Activated naive CD4-positive, alpha-beta T cell treated with anti-CD3 and anti-CD28 coated beads, Interleukin-2, amount 50 U/mL, for 24 hours (primary cell): ENCODE measurements around the gene PCDH15.

Experiments used
- H3K27ac Mint-ChIP-seq: one replicate; pipeline ENCODE4 v1.8.0; 2021; ENCODE audit warnings: mild to moderate bottlenecking, mixed read lengths
- H3K27me3 Mint-ChIP-seq: one replicate; pipeline ENCODE4 v1.8.0; 2021; ENCODE audit warnings: mixed read lengths
- H3K36me3 Mint-ChIP-seq: one replicate; pipeline ENCODE4 v1.8.0; 2021; ENCODE audit warnings: mixed read lengths
- H3K4me1 Mint-ChIP-seq: one replicate; pipeline ENCODE4 v1.8.0; 2021; ENCODE audit warnings: mixed read lengths
- H3K4me3 Mint-ChIP-seq: one replicate; pipeline ENCODE4 v1.8.0; 2021; ENCODE audit warnings: mild to moderate bottlenecking, mixed read lengths
- H3K9me3 Mint-ChIP-seq: one replicate; pipeline ENCODE4 v1.8.0; 2021; ENCODE audit warnings: mixed read lengths

PCDH15 gene

DNA sequence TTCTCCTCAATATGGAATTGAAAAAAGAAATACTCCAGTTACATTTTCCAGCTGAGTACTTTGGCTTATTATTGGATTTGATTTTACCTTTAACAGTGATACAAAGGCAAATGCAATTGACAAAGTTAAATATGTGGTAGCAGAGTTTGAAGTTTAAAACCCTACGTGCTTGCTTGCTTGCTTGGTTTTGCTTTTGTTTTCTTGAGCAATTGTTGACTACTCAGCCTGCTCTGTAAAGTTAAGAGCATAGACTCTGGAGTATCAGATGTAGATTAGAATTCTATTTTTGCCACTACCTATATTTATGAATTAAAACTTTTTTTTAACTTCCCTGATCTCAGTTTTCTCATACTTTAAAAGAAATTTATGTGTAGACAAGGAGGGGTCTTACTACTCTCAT, 51.4 kb downstream of the PCDH15 start:
- no peak overlapping the region for H3K4me3 Mint-ChIP-seq
- no peak overlapping the region for H3K27ac Mint-ChIP-seq
- no peaks in the 10 kb centered on the region for H3K4me1 Mint-ChIP-seq
- no peaks in the 10 kb centered on the region for H3K36me3 Mint-ChIP-seq
- H3K27me3 Mint-ChIP-seq, result no peaks in the 10 kb centered on the region
- peaks cover 9% of the 10 kb centered on the region for H3K9me3 Mint-ChIP-seq

DNA sequence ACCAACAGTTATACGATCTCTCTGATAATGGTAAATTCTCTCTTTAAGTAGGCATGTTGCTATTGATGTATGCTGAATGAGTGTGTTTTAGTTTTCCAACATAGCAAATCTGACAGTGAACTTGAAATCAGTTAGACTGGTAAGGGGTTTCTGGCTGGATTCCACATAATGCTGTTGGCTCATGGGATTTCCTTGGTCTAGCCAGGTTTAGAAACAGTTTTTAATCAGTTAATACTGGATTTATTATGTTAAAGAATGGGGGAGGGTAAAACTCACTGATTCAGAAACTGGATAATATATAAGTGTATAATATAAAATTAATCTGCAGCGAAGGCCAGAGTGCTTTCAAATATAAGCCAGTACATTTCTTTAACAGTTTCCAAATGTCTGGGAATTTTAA, 55.6 kb downstream of the PCDH15 start:
- Mint-ChIP-seq H3K4me3 (no peak overlapping the region), H3K4me1 (no peaks in the 10 kb centered on the region), H3K27ac (no peak overlapping the region), H3K36me3 (no peaks in the 10 kb centered on the region), H3K27me3 (no peaks in the 10 kb centered on the region), H3K9me3 (peaks cover 4% of the 10 kb centered on the region)

DNA sequence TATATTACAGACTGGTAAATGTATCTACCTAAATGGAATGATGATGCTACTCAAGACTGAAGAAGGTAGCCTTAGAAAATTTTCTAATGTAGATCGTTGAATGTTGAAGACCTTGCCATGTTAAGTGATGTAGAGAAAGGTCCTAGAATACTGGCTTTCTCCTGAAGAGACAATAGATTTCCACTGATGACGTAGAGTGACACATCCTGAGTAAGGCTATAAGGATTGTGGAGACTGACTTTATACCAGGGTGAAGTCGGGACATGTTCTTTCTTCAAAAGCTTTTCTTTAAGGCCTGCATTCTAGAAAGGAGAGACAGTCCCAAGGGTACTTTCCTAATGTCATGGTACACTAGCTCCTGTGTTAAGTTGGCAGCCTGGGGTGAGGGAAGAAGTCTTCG, 58.6 kb downstream of the PCDH15 start:
- peaks cover 4% of the 10 kb centered on the region for H3K9me3 Mint-ChIP-seq
- H3K36me3 Mint-ChIP-seq, result no peaks in the 10 kb centered on the region
- H3K27me3 Mint-ChIP-seq, result no peaks in the 10 kb centered on the region
- no peaks in the 10 kb centered on the region for H3K4me1 Mint-ChIP-seq
- no peak overlapping the region for H3K4me3 Mint-ChIP-seq
- H3K27ac Mint-ChIP-seq, result no peak overlapping the region

DNA sequence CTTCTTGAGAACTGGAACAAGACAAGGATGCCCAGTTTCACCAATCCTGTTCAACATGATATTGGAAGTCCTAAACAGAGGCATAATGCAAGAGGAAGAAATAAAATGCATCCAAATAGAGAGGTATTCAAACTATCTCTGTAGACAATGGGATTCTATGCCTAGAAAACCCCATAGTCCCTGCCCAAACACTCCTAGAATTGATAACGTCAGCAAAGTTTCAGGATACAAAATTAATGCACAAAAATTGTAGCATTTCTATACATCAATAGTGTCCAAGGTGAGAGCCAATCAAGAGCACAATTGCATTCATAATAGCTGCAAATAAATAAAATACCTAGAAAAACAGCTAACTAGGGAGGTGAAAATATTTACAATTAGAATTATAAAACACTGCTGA, 72.5 kb downstream of the PCDH15 start:
- no peaks in the 10 kb centered on the region for H3K36me3 Mint-ChIP-seq
- H3K4me1 Mint-ChIP-seq, result no peaks in the 10 kb centered on the region
- no peak overlapping the region for H3K27ac Mint-ChIP-seq
- no peak overlapping the region for H3K4me3 Mint-ChIP-seq
- H3K9me3 Mint-ChIP-seq, result peaks cover 7% of the 10 kb centered on the region
- H3K27me3 Mint-ChIP-seq, result no peaks in the 10 kb centered on the region

DNA sequence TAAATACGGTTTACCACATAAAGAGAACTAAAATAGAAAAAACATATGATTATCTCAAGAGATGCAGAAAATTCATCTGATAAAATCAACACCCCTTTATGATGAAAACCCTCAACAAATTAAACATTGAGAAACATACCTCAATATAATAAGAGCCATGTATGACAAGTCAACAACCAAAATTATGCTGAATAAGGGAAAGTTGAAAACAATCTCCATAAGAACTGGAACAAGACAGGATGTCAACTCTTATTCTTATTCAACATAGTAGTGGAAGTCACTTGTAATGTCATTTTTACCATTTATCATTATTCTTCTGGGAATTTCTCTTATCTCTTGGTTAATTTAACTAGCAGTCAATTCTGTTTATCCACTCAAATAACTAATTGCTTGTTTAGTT, 79.0 kb downstream of the PCDH15 start:
- H3K4me1 Mint-ChIP-seq, result no peaks in the 10 kb centered on the region
- no peak overlapping the region for H3K27ac Mint-ChIP-seq
- peaks cover 6% of the 10 kb centered on the region for H3K9me3 Mint-ChIP-seq
- H3K36me3 Mint-ChIP-seq, result no peaks in the 10 kb centered on the region
- no peak overlapping the region for H3K4me3 Mint-ChIP-seq
- no peaks in the 10 kb centered on the region for H3K27me3 Mint-ChIP-seq

DNA sequence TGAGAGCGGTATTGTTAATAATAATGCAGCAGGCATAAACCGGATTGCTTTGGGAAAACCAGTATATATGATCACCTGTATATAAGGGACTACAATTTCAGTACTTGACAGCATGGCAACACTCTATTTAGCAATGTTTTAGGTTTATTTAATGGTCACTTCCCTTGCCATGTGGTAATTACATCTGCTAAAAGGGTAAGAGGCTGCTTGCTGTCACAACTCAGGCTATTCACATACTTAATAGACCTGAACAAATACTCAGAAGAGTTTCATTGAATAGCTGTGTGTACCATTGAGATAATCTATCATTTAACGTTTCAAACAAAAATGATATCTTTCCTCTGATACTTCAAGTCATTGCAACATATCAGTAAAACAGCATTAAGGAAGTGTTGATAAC, 90.1 kb downstream of the PCDH15 start:
- H3K9me3 Mint-ChIP-seq, result no peaks in the 10 kb centered on the region
- H3K4me3 Mint-ChIP-seq, result no peak overlapping the region

DNA sequence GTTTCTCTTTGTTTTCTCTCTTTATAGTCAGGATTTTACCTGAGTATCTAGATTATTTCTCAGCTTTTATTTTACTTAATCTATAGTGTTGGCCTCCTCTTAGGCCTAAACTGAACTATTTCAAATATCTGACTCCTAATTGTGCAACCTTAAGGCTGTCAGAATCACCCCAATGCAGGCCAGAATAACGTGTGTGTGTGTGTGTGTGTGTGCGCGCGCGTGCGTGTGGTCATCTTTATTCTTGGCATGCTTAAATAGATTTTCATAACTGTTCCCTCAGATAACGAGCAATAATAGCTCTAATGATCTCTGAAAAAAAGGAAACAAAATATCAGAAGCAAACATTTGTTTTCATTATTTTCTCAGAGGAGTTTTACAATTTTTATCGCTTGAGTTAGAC, 92.4 kb downstream of the PCDH15 start:
- H3K27me3 Mint-ChIP-seq, result no peaks in the 10 kb centered on the region
- H3K9me3 Mint-ChIP-seq, result no peaks in the 10 kb centered on the region
- H3K27ac Mint-ChIP-seq, result no peak overlapping the region
- H3K36me3 Mint-ChIP-seq, result no peaks in the 10 kb centered on the region
- no peak overlapping the region for H3K4me3 Mint-ChIP-seq
- H3K4me1 Mint-ChIP-seq, result no peaks in the 10 kb centered on the region

More for the DNA sequence above, 90.1 kb downstream of the PCDH15 start:
- Mint-ChIP-seq H3K36me3 (no peaks in the 10 kb centered on the region), H3K27ac (no peak overlapping the region), H3K4me1 (no peaks in the 10 kb centered on the region), H3K27me3 (no peaks in the 10 kb centered on the region)

DNA sequence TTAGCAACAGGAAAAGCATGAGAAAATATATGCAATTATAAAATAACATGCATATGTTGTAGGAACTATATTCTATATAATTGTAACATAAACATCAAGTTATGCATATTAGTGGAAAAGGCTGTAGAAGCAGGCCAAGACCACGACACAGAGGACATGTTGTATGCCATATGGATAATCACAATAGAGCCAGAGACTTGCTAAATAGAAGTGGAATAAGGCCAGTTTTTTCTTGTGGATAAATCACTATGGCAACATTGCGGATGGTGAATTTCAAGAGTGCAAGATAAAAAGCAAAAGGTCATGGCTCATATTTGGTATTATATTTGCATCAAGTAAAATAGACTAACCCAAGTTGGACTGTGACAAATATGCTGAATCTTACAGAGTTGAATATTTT, 93.0 kb downstream of the PCDH15 start:
- no peak overlapping the region for H3K27ac Mint-ChIP-seq
- no peaks in the 10 kb centered on the region for H3K36me3 Mint-ChIP-seq
- no peaks in the 10 kb centered on the region for H3K27me3 Mint-ChIP-seq
- H3K4me1 Mint-ChIP-seq, result no peaks in the 10 kb centered on the region
- no peaks in the 10 kb centered on the region for H3K9me3 Mint-ChIP-seq
- no peak overlapping the region for H3K4me3 Mint-ChIP-seq

DNA sequence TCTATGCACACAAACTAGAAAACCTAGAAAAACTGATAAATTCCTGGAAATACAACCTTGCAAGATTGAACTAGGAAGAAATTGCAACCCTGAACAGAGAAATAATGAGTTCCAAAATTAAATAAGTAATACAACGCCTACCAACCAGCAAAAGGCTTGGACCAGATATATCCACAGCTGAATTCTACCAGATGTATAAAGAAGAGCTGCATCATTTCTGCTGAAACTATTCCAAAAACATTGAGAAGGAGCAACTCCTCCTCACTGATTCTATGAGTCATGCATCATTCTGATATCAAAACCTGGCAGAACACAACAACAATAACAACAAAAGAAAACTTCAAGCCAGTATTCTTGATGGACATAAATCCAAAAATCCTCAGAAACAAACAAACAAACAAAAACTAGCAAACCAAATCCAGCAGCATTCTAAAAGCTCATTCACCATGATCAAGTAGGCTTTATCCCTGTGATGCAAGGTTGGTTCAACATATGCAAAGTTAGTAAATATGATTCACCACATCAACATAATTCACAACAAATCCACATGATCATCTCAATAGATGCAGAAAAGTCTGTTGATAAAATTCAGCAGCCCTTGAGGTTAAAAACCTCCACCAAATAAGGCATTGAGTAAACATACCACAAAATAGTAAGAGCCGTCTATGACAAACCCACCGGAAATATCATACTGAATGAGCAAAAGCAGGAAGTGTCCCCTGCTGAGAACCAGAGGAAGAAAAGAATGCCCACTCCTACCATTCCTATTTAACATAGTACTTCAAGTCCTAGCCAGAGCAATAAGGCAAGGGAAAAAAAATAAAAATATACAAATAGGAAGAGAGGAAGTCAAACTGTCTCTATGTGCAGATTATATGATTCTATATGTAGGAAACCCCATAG, 98.2 kb downstream of the PCDH15 start:
- Mint-ChIP-seq H3K27ac (no peak overlapping the region), H3K27me3 (no peaks in the 10 kb centered on the region), H3K4me3 (no peak overlapping the region), H3K4me1 (no peaks in the 10 kb centered on the region), H3K9me3 (peaks cover 6% of the 10 kb centered on the region), H3K36me3 (no peaks in the 10 kb centered on the region)

DNA sequence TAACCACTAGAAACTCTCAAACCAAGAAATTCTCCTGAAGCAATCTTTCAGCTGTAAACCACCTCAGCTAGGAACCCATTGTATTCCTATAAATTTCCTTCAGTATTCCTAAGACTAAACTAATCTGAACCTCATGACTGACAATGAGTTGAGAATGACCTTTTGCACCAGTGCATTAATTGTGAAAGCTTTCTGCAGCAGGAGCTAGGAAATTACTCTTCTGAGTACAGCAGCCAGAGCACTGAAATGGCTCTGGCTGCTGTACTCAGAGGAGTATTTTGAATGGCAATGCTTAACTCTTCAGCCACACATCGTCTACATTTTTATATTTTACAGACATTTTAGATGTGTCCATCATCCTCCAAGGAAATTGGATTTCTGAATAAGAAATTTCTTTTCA, 109.7 kb downstream of the PCDH15 start:
- H3K4me3 Mint-ChIP-seq, result no peak overlapping the region
- peaks cover 14% of the 10 kb centered on the region for H3K9me3 Mint-ChIP-seq
- H3K36me3 Mint-ChIP-seq, result no peaks in the 10 kb centered on the region
- no peaks in the 10 kb centered on the region for H3K4me1 Mint-ChIP-seq
- H3K27me3 Mint-ChIP-seq, result no peaks in the 10 kb centered on the region
- no peak overlapping the region for H3K27ac Mint-ChIP-seq

DNA sequence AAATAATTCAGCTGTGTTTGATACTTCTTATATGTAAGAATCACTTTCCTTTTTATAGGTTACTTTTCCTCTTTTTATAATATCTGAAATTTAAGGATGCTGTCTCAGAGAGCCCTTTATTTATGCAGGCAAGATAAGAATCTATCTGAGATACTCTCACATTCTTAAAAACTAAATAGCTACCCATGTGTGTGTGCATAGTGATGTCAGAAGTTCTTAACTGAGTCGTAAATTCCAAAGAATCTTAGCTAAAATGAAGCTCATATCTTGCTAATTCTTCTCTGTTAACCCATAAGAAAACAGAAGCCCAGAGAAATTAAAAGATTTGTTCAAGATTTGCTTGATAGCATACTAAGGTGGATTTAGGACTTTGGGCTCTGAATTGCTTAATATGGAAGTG, 118.5 kb downstream of the PCDH15 start:
- Mint-ChIP-seq H3K36me3 (no peaks in the 10 kb centered on the region), H3K27ac (no peak overlapping the region), H3K9me3 (peaks cover 9% of the 10 kb centered on the region), H3K27me3 (no peaks in the 10 kb centered on the region), H3K4me1 (no peaks in the 10 kb centered on the region), H3K4me3 (no peak overlapping the region)

DNA sequence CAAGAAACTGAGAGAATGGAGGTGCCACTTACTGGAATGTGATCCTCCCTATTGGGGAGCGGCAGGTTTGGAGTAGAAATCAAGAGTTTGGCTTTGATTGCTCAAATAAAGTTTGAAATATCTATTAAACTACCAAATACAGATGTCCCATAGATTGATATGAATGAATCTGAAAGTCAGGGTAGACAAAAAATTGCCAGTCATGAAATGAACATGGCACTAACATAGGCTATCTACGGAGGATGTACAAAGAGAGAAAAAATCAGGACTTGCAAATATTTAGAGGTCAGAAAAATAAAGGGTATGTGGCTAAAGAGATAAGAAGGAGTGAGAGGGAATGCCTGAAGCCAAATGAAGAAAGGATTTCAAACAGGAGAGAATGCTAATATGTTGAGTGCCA, 119.9 kb downstream of the PCDH15 start:
- Mint-ChIP-seq H3K36me3 (no peaks in the 10 kb centered on the region), H3K27ac (no peak overlapping the region), H3K4me3 (no peak overlapping the region), H3K4me1 (no peaks in the 10 kb centered on the region), H3K9me3 (peaks cover 15% of the 10 kb centered on the region), H3K27me3 (no peaks in the 10 kb centered on the region)

DNA sequence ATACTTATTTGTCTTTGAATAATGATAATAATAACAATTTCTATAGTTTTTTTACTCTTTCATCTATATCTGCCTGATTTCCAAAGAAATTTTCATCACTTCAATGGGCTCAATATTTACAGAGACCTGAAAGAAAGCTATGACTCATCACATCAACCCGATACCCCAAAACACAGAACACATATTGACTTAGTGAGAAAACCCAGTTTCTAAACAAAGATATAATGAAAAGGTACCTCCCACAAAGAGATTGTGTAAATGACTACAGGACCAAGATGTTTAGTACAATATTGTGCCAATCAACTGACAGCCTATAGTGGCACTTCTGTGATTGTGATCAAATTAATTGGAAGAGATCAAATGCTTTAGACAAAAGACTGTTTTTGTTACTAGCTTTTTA, 133.9 kb downstream of the PCDH15 start:
- H3K9me3 Mint-ChIP-seq, result no peaks in the 10 kb centered on the region
- no peak overlapping the region for H3K4me3 Mint-ChIP-seq
- H3K4me1 Mint-ChIP-seq, result no peaks in the 10 kb centered on the region
- H3K36me3 Mint-ChIP-seq, result no peaks in the 10 kb centered on the region
- no peaks in the 10 kb centered on the region for H3K27me3 Mint-ChIP-seq
- no peak overlapping the region for H3K27ac Mint-ChIP-seq

DNA sequence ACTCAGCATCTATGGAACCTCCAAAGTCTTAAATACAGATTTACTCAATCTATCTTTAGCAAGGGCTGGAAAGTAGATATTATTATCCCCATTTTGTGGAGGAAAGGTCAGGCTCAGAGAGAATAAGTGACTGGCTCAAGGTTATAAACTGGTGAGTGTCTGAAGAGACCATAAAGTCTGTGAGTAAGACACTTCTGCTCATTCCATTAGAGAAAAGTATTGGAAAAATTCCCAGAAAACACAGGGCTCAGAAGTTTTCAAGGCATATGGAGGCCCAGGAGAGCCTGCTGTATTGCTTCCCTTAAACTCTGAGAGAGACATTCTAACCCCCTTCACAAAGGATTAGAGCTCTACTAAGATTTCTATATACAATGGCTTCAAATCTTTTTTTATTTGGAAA, 134.8 kb downstream of the PCDH15 start:
- Mint-ChIP-seq H3K36me3 (no peaks in the 10 kb centered on the region), H3K4me3 (no peak overlapping the region), H3K27ac (no peak overlapping the region), H3K27me3 (no peaks in the 10 kb centered on the region), H3K9me3 (no peaks in the 10 kb centered on the region), H3K4me1 (no peaks in the 10 kb centered on the region)

DNA sequence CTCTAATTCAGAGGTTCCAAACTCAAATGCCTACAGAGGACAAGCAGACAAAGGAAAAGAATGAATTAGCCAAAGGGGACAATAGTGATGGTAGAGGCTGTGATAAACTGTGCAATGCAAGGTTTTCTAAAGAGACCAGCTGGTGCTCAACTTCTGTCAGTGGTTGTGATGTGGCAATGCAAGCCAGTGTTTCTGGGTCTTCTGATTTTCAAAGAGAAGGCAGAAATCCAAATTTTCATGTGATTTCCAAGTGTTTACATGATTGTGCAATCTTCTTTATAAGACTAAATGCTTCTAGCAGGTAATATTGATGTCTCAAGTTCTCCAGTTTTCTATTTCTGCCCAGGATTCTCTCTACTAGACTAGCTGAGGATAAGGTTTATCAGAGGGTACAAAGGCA, 135.9 kb downstream of the PCDH15 start:
- no peaks in the 10 kb centered on the region for H3K27me3 Mint-ChIP-seq
- no peaks in the 10 kb centered on the region for H3K9me3 Mint-ChIP-seq
- H3K36me3 Mint-ChIP-seq, result no peaks in the 10 kb centered on the region
- no peak overlapping the region for H3K27ac Mint-ChIP-seq
- no peak overlapping the region for H3K4me3 Mint-ChIP-seq
- no peaks in the 10 kb centered on the region for H3K4me1 Mint-ChIP-seq

DNA sequence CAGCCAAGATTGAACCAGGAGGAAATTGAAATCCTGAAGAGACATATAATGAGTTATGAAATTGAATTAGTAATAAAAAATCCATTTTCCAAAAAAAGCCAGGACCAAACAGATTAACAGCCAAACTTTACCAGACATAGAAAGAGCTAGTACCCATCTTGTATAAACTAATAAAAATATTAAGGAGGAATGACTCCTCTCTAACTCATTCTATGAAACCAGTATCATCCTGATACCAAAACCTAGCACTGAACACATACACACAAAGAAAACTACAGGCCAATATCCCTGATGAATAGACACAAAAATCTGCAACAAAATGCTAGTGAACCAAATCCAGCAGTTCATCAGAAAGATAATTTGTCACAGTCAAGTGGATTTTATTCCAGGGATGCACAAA, 140.6 kb downstream of the PCDH15 start:
- Mint-ChIP-seq H3K4me1 (no peaks in the 10 kb centered on the region), H3K4me3 (no peak overlapping the region), H3K27me3 (no peaks in the 10 kb centered on the region), H3K36me3 (no peaks in the 10 kb centered on the region), H3K27ac (no peak overlapping the region), H3K9me3 (no peaks in the 10 kb centered on the region)

DNA sequence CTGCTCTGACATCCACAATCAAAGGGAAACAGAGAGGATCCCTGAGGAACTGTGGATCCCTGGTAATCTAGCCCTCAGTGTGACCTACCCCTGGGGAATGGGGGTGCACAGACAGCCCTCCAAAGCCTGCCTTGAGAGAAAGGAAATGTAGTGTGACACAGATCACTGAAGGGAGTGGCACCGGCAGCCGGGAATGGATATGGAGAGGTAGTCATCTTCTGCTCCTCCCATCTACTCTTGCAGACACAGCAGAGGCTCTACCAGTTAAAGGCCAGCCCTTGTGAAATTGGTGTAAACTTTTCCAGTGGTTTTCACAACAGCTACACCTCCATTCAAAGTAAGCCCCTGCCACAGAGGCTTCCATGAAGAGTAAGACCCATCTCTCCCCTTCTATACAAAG, 144.4 kb downstream of the PCDH15 start:
- H3K4me1 Mint-ChIP-seq, result no peaks in the 10 kb centered on the region
- no peak overlapping the region for H3K4me3 Mint-ChIP-seq
- H3K27ac Mint-ChIP-seq, result no peak overlapping the region
- no peaks in the 10 kb centered on the region for H3K9me3 Mint-ChIP-seq
- no peaks in the 10 kb centered on the region for H3K27me3 Mint-ChIP-seq
- no peaks in the 10 kb centered on the region for H3K36me3 Mint-ChIP-seq
